Fibroblast of pulmonary artery (primary cell): ENCODE results near the gene BRIP1.

Experiments used
- DNase-seq: peaks from one replicate; pipeline ENCODE4 v3.0.0-alpha.2; 2010; ENCODE audit warnings: low read depth
- H3K4me3 ChIP-seq: replicated peaks from 2 replicates; pipeline ENCODE4 v1.5.1; 2011; ENCODE audit warnings: low read depth, mild to moderate bottlenecking, control low read depth, low read length, moderate library complexity
- CTCF ChIP-seq: IDR thresholded peaks from 2 replicates; pipeline ENCODE4 v1.5.1; 2011; ENCODE audit warnings: mild to moderate bottlenecking, control low read depth, low read length, inconsistent platforms; ENCODE audit errors: missing control alignments

BRIP1 gene

GRCh38 chr17:61718022-61718421 lies 145.3 kb downstream of the BRIP1 start:
- H3K4me3 ChIP-seq = no peak overlapping the region
- no peak for DNase-seq
- TF ChIP-seq CTCF = no peak

- no peak overlapping the region for H3K4me3 ChIP-seq
- TF ChIP-seq CTCF = no peak
- no peak for DNase-seq
These were observed 146.0 kb downstream of the BRIP1 start for GRCh38 chr17:61717352-61717751.

GRCh38 chr17:61716225-61716829 lies 147.0 kb downstream of the BRIP1 start:
- TF ChIP-seq CTCF = no peak
- DNase-seq = no peak
- H3K4me3 ChIP-seq = no peak overlapping the region

- H3K4me3 ChIP-seq = no peak overlapping the region
- TF ChIP-seq CTCF = no peak
- DNase-seq = no peak
These were observed 148.0 kb downstream of the BRIP1 start for GRCh38 chr17:61715348-61715747.

GRCh38 chr17:61714300-61714699 lies 149.0 kb downstream of the BRIP1 start:
- no peak for DNase-seq
- TF ChIP-seq CTCF = no peak
- H3K4me3 ChIP-seq = no peak overlapping the region

GRCh38 chr17:61713035-61713434 lies 150.3 kb downstream of the BRIP1 start:
- TF ChIP-seq CTCF = no peak
- no peak overlapping the region for H3K4me3 ChIP-seq
- DNase-seq = no peak

- no peak for DNase-seq
- H3K4me3 ChIP-seq = no peak overlapping the region
These were observed 152.8 kb downstream of the BRIP1 start for GRCh38 chr17:61710546-61710945.

More at GRCh38 chr17:61710546-61710945, 152.8 kb downstream of the BRIP1 start:
- no peak for TF ChIP-seq CTCF
